HEK293 (cell line): Measurements from ENCODE around the gene ACP4.
A peak's percentile ranks its signal among the peaks of the same experiment; 100 is the strongest.

Source experiments
- CTCF ChIA-PET: fragments of 350-600 bp; formaldehyde crosslinking; extraction: SDS; loops from one replicate; lab custom pipeline; 2021; ENCODE audit warnings: antibody characterized with exemption; lab: Yijun Ruan, JAX
- POLR2A ChIA-PET: fragments of 300-600 bp; formaldehyde crosslinking; extraction: SDS; loops from one replicate; lab custom pipeline; 2020; ENCODE audit warnings: antibody characterized with exemption, inconsistent platforms; lab: Yijun Ruan, JAX
- H3K27ac ChIP-seq: fragments of 200-500 bp; sonication (Bioruptor generic); 2 replicates; pipeline ENCODE4 v1.5.1; 2014; ENCODE audit warnings: low read depth, low read length, control low read depth, inconsistent platforms; ENCODE audit errors: extremely low read depth
- H3K36me3 ChIP-seq, 2 experiments: fragments of 200-500 bp in 1 of 2; sonication (Bioruptor generic) in 1 of 2; 1 replicate in 1 of 2; 2 replicates in 1 of 2; pipeline ENCODE4 v1.5.1; 2014 to 2017; ENCODE audit warnings: inconsistent platforms in 2 of 2, low read length in 2 of 2; ENCODE audit not compliant: control insufficient read depth in 2 of 2, insufficient read depth in 1 of 2
- H3K4me1 ChIP-seq: fragments of 200-500 bp; sonication (Bioruptor generic); 2 replicates; pipeline ENCODE4 v1.5.1; 2014; ENCODE audit warnings: mild to moderate bottlenecking, low read length, inconsistent platforms; ENCODE audit not compliant: control insufficient read depth, insufficient read depth
- H3K4me3 ChIP-seq: 2 replicates; pipeline ENCODE4 v1.5.1; 2011; ENCODE audit warnings: low read depth, mild to moderate bottlenecking, control low read depth, low read length, moderate library complexity
- H3K9me3 ChIP-seq: fragments of 200-500 bp; sonication (Bioruptor generic); 2 replicates; pipeline ENCODE4 v1.5.1; 2014; ENCODE audit warnings: low read depth, low read length, inconsistent platforms; ENCODE audit not compliant: control insufficient read depth, insufficient read depth
- GLIS1 ChIP-seq: fragments of 450-650 bp; formaldehyde crosslinking; IDR thresholded peaks from 2 replicates; pipeline ENCODE4 v1.5.1; 2016; ENCODE audit warnings: missing biosample characterization, missing genetic modification characterization
- KLF1 ChIP-seq: fragments of 450-650 bp; formaldehyde crosslinking; IDR thresholded peaks from 2 replicates; pipeline ENCODE4 v1.5.1; 2016; ENCODE audit warnings: missing biosample characterization, missing genetic modification characterization
- KLF7 ChIP-seq: fragments of 450-650 bp; formaldehyde crosslinking; IDR thresholded peaks from 2 replicates; pipeline ENCODE4 v1.5.1; 2016; ENCODE audit warnings: missing biosample characterization, missing genetic modification characterization, borderline replicate concordance
- KLF8 ChIP-seq: fragments of 450-650 bp; formaldehyde crosslinking; IDR thresholded peaks from 2 replicates; pipeline ENCODE4 v1.5.1; 2016; ENCODE audit warnings: missing biosample characterization, missing genetic modification characterization
- KLF9 ChIP-seq: fragments of 450-650 bp; formaldehyde crosslinking; IDR thresholded peaks from 2 replicates; pipeline ENCODE4 v1.5.1; 2016; ENCODE audit warnings: missing biosample characterization, missing genetic modification characterization, low read depth
- MZF1 ChIP-seq: fragments of 450-650 bp; formaldehyde crosslinking; IDR thresholded peaks from 2 replicates; pipeline ENCODE4 v1.5.1; 2017; ENCODE audit warnings: missing biosample characterization, missing genetic modification characterization, borderline replicate concordance
- SP2 ChIP-seq: fragments of 450-650 bp; formaldehyde crosslinking; IDR thresholded peaks from 2 replicates; pipeline ENCODE4 v1.5.1; 2016; ENCODE audit warnings: missing biosample characterization, missing genetic modification characterization
- SP3 ChIP-seq: fragments of 450-650 bp; formaldehyde crosslinking; IDR thresholded peaks from 2 replicates; pipeline ENCODE4 v1.5.1; 2016; ENCODE audit warnings: missing biosample characterization, missing genetic modification characterization
- ZBTB26 ChIP-seq: fragments of 450-650 bp; formaldehyde crosslinking; optimal IDR thresholded peaks from 2 replicates; pipeline ENCODE3; 2016; ENCODE audit warnings: missing biosample characterization, mild to moderate bottlenecking, missing genetic modification characterization
- ZNF335 ChIP-seq: fragments of 450-650 bp; formaldehyde crosslinking; conservative IDR thresholded peaks from 2 replicates; pipeline ENCODE4 v1.5.1; 2016; ENCODE audit warnings: missing biosample characterization, missing genetic modification characterization
- ZNF341 ChIP-seq: fragments of 450-650 bp; formaldehyde crosslinking; IDR thresholded peaks from 2 replicates; pipeline ENCODE4; 2016; ENCODE audit warnings: low read depth, missing biosample characterization, missing genetic modification characterization
- ZNF366 ChIP-seq: fragments of 450-650 bp; formaldehyde crosslinking; conservative IDR thresholded peaks from 2 replicates; pipeline ENCODE4 v1.5.1; 2016; ENCODE audit warnings: missing biosample characterization, missing genetic modification characterization
- ZNF398 ChIP-seq: fragments of 450-650 bp; formaldehyde crosslinking; IDR thresholded peaks from 2 replicates; pipeline ENCODE4 v1.5.1; 2017; ENCODE audit warnings: missing biosample characterization, missing genetic modification characterization
- ZNF426 ChIP-seq: fragments of 450-650 bp; formaldehyde crosslinking; IDR thresholded peaks from 2 replicates; pipeline ENCODE4 v1.5.1; 2017; ENCODE audit warnings: missing biosample characterization, missing genetic modification characterization, mild to moderate bottlenecking, inconsistent platforms, moderate library complexity
- ZNF513 ChIP-seq: fragments of 450-650 bp; IDR thresholded peaks from 2 replicates; pipeline ENCODE4 v1.5.1; 2018; ENCODE audit warnings: missing biosample characterization, missing genetic modification characterization
- ZNF555 ChIP-seq: fragments of 450-650 bp; formaldehyde crosslinking; conservative IDR thresholded peaks from 2 replicates; pipeline ENCODE4 v1.5.1; 2017; ENCODE audit warnings: missing biosample characterization, mild to moderate bottlenecking, missing genetic modification characterization, inconsistent platforms
- ZNF610 ChIP-seq: fragments of 450-650 bp; formaldehyde crosslinking; IDR thresholded peaks from 2 replicates; pipeline ENCODE4 v1.5.1; 2016; ENCODE audit warnings: missing biosample characterization, missing genetic modification characterization, borderline replicate concordance
- ZNF626 ChIP-seq: fragments of 450-650 bp; sonication (Bioruptor Pico); formaldehyde crosslinking; IDR thresholded peaks from 2 replicates; pipeline ENCODE4 v1.5.1; 2018; ENCODE audit warnings: missing biosample characterization, missing genetic modification characterization, inconsistent platforms
- ZNF701 ChIP-seq: fragments of 450-650 bp; formaldehyde crosslinking; IDR thresholded peaks from 2 replicates; pipeline ENCODE4 v1.5.1; 2016; ENCODE audit warnings: missing biosample characterization, missing genetic modification characterization
- ZNF837 ChIP-seq: fragments of 450-650 bp; formaldehyde crosslinking; IDR thresholded peaks from 2 replicates; pipeline ENCODE4 v1.5.1; 2016; ENCODE audit warnings: missing biosample characterization, missing genetic modification characterization
- TF ChIP-seq, protein P1 (sequence below): fragments of 450-650 bp; formaldehyde crosslinking; IDR thresholded peaks from 2 replicates; pipeline ENCODE4 v1.5.1; 2016; ENCODE audit warnings: missing biosample characterization, missing genetic modification characterization
- TF ChIP-seq, protein P2 (sequence below): fragments of 450-650 bp; formaldehyde crosslinking; IDR thresholded peaks from 2 replicates; pipeline ENCODE4 v1.5.1; 2016; ENCODE audit warnings: missing biosample characterization, missing genetic modification characterization
- TF ChIP-seq, protein P3 (sequence below): fragments of 450-650 bp; formaldehyde crosslinking; IDR thresholded peaks from 2 replicates; pipeline ENCODE4 v1.5.1; 2016; ENCODE audit warnings: missing biosample characterization, missing genetic modification characterization
- TF ChIP-seq, protein P4 (sequence below): fragments of 450-650 bp; formaldehyde crosslinking; IDR thresholded peaks from 2 replicates; pipeline ENCODE4 v1.5.1; 2016; ENCODE audit warnings: missing biosample characterization, missing genetic modification characterization

The ACP4 gene

GRCh38 chr19:50820549-50821247, 30.5 kb downstream of the ACP4 start:
- H3K4me3 ChIP-seq, result no peak overlapping the region
- ChIA-PET CTCF (interaction anchor here (1.0 to 1.4 kb wide), 2 partner anchors 9 to 101 kb away, joined by 3 to 5 read pairs; no protein-coding TSS in a partner anchor), POLR2A (interaction anchor here (1.1 to 1.9 kb wide), 4 partner anchors 16 to 20 kb away, joined by 3 to 7 read pairs (median 4); no protein-coding TSS in a partner anchor)
- TF ChIP-seq ZNF701 (tag by site-specific recombination) (no peak), KLF8 (tag by site-specific recombination) (0 out of 2 replicates have a peak, but pooled peaks have one; percentile 17), ZNF426 (tag by site-specific recombination) (no peak), ZNF626 (no peak), KLF7 (tag by site-specific recombination) (no peak), KLF1 (peak; percentile 87), GLIS1 (no peak), ZNF513 (tag by site-specific recombination) (no peak), ZNF610 (tag by site-specific recombination) (no peak), ZNF555 (tag by site-specific recombination) (no peak), ZNF341 (tag by site-specific recombination) (no peak), KLF9 (tag by site-specific recombination) (no peak), SP3 (peak; percentile 50; the same call in 1 of the 2 replicates), MZF1 (tag by site-specific recombination) (no peak), ZNF837 (tag by site-specific recombination) (no peak), ZBTB26 (tag by site-specific recombination) (no peak), ZNF335 (tag by site-specific recombination) (0 out of 2 replicates have a peak, but pooled peaks have one; percentile 21), ZNF366 (tag by site-specific recombination) (peak; percentile 71), ZNF398 (tag by site-specific recombination) (0 out of 2 replicates have a peak, but pooled peaks have one; percentile 20), SP2 (peak; percentile 44)
- TF ChIP-seq, protein P1, sequence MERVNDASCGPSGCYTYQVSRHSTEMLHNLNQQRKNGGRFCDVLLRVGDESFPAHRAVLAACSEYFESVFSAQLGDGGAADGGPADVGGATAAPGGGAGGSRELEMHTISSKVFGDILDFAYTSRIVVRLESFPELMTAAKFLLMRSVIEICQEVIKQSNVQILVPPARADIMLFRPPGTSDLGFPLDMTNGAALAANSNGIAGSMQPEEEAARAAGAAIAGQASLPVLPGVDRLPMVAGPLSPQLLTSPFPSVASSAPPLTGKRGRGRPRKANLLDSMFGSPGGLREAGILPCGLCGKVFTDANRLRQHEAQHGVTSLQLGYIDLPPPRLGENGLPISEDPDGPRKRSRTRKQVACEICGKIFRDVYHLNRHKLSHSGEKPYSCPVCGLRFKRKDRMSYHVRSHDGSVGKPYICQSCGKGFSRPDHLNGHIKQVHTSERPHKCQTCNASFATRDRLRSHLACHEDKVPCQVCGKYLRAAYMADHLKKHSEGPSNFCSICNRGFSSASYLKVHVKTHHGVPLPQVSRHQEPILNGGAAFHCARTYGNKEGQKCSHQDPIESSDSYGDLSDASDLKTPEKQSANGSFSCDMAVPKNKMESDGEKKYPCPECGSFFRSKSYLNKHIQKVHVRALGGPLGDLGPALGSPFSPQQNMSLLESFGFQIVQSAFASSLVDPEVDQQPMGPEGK (tag by site-specific recombination), result 0 out of 2 replicates have a peak, but pooled peaks have one; percentile 26
- TF ChIP-seq, protein P2, sequence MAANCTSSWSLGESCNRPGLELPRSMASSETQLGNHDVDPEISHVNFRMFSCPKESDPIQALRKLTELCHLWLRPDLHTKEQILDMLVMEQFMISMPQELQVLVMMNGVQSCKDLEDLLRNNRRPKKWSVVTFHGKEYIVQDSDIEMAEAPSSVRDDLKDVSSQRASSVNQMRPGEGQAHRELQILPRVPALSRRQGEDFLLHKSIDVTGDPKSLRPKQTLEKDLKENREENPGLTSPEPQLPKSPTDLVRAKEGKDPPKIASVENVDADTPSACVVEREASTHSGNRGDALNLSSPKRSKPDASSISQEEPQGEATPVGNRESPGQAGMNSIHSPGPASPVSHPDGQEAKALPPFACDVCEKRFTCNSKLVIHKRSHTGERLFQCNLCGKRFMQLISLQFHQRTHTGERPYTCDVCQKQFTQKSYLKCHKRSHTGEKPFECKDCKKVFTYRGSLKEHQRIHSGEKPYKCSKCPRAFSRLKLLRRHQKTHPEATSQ (tag by site-specific recombination), result no peak
- TF ChIP-seq, protein P3, sequence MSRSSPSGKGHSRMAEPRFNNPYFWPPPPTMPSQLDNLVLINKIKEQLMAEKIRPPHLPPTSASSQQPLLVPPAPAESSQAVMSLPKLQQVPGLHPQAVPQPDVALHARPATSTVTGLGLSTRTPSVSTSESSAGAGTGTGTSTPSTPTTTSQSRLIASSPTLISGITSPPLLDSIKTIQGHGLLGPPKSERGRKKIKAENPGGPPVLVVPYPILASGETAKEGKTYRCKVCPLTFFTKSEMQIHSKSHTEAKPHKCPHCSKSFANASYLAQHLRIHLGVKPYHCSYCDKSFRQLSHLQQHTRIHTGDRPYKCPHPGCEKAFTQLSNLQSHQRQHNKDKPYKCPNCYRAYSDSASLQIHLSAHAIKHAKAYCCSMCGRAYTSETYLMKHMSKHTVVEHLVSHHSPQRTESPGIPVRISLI, result no peak
- TF ChIP-seq, protein P4, sequence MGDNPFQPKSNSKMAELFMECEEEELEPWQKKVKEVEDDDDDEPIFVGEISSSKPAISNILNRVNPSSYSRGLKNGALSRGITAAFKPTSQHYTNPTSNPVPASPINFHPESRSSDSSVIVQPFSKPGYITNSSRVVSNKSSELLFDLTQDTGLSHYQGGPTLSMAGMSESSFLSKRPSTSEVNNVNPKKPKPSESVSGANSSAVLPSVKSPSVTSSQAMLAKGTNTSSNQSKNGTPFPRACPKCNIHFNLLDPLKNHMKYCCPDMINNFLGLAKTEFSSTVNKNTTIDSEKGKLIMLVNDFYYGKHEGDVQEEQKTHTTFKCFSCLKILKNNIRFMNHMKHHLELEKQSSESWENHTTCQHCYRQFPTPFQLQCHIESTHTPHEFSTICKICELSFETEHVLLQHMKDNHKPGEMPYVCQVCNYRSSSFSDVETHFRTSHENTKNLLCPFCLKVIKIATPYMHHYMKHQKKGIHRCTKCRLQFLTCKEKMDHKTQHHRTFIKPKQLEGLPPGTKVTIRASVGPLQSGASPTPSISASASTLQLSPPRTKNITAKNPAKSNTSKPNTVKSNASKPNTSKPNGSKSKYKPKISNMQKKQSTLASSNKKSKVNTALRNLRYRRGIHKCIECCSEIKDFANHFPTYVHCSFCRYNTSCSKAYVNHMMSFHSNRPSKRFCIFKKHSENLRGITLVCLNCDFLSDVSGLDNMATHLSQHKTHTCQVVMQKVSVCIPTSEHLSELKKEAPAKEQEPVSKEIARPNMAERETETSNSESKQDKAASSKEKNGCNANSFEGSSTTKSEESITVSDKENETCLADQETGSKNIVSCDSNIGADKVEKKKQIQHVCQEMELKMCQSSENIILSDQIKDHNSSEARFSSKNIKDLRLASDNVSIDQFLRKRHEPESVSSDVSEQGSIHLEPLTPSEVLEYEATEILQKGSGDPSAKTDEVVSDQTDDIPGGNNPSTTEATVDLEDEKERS (tag by site-specific recombination), result no peak

More at GRCh38 chr19:50820549-50821247, 30.5 kb downstream of the ACP4 start:
- Histone ChIP-seq H3K27ac (no peak overlapping the region), H3K36me3 (no peaks in the 10 kb centered on the region), H3K4me1 (no peaks in the 10 kb centered on the region), H3K9me3 (no peaks in the 10 kb centered on the region)
